SKM-1 treated with dmso at 0.1 percent for 144 hours (cell line): ENCODE measurements around the gene CDC7.
A peak's percentile ranks its signal among the peaks of the same experiment; 100 is the strongest.
"Not testable (repeated sequence)": the region's sequence is repeated elsewhere in the genome, so short reads cannot be mapped to it uniquely, and the experiment has no call there.

Source experiments
- DNase-seq: peaks from one replicate; lab custom pipeline; 2025; ENCODE audit not compliant: unreplicated experiment; lab: John Stamatoyannopoulos, UW

CDC7 gene

DNA sequence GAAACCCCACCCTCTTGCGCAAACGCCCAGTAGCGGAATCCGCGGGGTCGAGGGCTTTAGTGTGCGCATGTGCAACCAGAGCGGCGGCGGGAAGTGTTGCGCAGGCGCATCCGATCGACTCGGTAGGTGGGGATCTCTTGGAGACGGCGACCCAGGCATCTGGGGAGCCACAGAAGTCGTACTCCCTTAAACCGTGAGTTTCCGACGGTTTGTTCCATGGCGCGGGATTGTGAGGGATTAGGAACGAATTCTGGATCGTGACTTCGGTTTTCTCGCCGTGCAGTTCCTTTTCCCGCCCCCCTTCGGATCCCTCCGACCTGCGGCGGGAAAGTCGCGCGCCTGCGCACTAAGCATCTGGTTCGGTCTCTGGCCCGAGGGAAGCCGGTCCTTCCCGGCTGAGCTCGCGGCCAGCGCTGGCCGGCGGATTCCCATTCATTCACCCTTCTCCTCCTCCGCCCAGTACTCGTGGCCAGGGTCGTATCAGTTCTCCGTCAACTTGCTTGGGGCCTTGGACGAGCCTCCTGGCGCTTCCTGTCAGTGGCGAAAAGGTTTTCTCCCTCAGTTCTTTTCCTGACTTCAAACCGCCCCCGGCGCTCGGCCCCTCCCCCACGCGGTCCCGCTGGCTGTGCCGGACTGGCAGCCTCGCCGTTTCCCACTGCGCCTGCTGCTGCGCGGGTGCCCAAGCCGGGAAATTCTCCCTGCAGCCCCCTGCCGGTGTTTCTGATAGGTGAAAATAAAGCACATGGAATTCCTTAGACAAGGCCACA is at the start of gene CDC7:
CDC7 (plus strand) TSS at position 96 of the 767 bp plus-strand sequence. CDS start 866 bp downstream, outside the sequence.
- peak; percentile 89 for DNase-seq

DNA sequence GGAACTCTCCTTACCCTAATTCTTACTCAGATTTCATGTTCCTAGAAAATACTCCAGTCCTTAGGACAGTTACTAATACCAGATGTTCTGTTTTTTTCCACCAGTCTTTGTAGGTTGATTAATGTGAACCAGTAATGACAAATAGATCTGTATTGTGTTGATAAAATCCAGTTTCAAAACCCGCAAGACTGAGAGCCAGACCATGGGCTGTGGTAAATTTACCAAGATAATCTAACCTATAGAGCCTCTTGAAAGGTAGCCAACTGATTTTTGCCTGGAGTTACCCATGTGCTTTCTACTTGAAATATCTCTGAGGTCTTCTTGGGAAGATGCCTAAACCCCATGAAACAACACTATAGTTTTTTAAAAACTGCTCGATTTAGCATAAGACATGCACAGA is 46.5 kb upstream of the CDC7 start:
- no peak for DNase-seq

DNA sequence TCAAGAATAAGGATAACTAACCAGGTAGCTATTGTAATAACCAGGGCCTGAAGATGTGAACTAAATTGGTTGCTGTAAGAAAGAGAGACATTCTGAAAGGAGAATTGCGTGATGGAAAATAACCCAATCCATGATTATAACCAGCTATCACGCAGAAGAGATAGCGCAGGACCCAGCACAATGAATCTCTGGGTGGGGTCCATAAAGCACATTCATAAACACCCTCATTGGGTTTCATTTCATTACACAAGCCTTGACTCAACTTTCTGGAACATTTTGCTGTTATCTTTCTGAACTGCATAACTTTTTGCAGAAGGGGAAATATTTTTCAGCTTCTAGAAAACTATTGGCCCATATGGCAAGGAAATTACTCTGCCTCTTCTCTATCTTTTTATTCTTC is 45.3 kb upstream of the CDC7 start:
- DNase-seq, result no peak

DNA sequence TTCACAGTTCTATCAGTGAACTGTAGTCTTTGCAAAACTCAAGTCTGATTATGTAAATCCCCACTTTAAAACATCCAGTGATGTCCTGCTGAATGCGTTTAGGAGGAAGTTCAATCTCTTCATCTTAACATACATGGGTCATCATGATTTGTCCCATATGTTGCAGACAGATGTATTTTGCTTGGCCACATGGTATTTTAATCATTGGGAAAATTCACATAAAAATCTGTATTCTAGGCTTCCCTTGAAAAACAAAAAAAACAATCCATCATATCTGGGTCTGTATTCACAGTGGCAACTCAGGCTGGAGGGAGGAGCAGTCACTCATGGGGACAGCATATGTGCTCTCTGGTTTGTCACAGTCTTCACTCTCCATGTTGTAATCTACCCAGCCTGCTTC is 44.8 kb upstream of the CDC7 start:
- no peak for DNase-seq

DNA sequence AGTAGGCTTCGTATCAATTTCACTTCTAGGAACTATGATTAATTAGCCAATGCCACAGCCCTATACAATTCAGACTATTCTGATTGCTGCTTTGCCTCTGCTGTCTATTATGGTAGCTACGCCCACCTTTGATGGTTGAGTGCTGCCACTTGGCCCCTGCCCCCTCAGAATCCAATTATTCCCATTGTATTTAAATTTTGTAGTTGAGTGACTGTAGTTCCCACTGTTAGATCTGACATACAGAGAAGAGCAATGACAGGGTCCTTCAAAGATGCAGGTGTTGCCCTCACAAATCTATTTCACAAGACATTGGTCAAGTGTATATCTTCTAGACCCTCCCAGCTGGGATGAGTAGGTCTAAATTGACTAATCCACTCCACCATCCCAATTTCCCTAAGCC is 35.3 kb upstream of the CDC7 start:
- not testable (repeated sequence) for DNase-seq

DNA sequence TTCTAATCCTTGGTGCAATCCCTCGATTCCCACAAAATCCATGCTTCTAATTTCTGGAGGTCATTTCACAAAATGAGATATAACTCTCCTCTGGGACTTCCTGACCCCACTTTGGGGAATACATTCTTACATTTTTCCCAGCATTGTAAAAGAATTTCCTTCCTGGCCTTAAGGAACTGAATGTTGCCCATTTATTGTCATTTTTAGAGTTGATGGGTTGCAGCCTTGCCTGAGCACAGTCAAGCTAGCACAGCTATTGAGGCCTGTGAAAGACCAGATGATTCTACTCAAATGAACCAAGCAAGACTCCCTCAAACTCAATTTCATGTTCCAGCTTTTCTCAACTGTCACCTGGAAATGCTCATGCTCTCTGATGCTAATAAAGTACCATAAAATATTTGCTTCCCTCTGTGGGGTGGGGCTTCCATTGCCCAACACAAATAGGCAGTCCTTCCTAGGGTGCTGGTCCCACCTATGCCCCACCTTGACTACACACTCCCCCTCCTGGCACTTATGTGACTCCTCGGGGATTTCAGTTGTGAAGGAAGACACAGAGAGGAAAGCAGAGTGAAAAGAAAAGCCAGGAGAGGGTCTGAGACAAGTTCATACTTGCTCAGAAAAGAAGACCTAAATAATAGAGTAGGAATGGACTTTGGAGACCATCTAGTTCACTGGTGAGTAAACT is 24.0 kb upstream of the CDC7 start:
- no peak for DNase-seq

DNA sequence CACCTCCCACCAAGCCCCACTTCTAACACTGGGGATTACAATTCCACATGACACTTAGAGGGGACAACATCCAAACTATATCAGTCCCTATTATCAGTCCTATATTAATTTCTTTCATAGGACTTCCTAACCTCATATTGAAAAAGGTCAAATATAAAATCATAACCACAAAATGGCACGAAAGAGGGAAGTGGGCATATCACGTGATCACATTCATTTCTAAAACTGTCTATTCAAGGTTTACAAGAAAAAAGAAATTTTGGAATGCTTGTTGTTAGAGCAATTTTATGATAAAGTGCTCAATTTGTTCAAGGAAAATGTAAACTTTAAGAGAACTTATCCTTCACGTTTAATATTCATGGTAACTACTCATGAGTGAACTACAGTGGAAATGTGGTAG is 13.2 kb upstream of the CDC7 start:
- DNase-seq, result no peak

DNA sequence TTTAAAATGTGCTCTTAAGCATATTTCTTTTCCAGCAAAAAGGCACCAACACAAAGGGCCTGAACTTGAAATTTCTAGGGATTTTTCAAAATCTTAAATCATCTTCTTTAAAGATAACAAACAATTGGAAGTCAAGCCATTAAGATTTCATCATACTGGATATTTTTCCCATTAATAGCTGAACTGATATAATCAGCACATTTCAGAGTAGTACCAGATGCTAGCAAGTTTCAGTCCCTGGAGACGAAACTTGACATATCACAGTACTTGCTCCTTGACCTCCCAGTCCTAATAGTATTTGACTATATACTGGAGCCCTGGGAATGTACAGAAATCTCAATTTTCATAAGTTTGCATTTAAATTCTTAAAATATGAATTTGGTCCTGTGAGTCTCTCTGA is 10.2 kb upstream of the CDC7 start:
- DNase-seq, result no peak

DNA sequence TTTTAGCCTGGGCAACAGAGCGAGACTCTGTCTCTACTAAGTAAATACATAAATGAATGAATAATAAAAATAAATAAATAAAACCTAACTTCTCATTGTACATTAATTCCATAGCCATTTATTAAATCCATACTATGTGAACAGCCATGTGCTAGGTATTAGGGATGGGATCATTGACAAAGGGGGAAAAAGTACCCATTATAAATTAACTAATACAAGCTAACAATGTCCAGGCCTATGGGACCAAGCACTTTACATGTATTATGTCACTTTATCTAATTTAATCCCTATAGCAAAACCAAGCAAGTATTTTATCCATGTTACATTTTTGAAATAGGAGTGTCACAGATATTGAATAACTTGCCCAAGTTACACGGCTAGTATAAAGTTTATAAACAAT is 2.6 kb upstream of the CDC7 start:
- DNase-seq, result no peak

DNA sequence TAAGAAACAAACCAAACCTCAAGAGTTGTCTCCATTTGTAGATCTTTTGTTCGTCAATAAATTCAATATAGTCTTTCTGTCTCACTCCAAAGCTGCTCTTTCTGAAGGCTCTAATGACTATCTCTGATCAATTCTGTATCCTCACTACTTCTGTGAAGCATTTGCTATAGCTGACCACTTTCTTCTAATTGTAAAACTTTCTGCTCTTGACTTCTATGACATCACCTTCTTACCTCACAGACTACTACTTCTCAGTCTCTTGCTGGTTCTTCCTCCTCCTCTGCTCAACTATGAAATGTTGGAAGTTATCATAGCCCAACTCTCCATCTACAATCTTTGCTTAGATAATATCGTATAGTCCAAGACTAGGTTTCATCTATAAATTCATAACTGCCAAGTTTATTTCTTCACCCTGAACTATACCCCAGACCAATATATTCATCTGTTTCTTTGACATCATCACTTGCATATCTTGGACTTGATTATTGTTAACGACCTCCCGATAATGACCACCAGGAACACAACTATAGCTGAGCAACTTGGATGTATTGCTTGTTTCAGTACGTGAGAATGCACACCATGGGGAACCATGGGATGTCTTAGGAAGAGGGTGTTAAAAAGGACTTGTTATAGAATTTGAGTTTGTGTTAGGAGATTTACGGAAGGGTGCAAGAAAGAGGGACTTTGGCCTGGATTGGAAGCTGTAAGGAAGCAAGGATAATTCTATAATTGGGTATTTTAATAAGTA is 2.0 kb upstream of the CDC7 start:
- DNase-seq, result no peak

DNA sequence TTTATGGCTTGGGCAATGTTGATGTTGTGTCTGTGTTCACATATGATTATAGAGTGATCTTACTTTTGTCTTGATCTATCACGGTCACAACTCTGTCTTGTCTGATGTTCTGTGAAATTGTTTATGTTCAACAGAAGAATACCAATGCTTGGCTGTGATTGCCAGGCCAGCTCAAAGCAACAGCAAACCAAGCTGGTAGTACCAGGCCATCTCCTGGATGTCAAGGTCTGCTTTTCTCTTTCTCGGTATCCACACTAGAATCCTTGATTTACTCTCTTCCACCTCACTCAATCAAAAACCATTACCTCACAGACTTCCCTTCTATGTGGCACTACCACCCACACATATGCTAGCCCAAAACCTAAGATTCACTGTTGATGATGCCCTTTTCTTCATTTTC is 1.3 kb upstream of the CDC7 start:
- DNase-seq, result no peak

DNA sequence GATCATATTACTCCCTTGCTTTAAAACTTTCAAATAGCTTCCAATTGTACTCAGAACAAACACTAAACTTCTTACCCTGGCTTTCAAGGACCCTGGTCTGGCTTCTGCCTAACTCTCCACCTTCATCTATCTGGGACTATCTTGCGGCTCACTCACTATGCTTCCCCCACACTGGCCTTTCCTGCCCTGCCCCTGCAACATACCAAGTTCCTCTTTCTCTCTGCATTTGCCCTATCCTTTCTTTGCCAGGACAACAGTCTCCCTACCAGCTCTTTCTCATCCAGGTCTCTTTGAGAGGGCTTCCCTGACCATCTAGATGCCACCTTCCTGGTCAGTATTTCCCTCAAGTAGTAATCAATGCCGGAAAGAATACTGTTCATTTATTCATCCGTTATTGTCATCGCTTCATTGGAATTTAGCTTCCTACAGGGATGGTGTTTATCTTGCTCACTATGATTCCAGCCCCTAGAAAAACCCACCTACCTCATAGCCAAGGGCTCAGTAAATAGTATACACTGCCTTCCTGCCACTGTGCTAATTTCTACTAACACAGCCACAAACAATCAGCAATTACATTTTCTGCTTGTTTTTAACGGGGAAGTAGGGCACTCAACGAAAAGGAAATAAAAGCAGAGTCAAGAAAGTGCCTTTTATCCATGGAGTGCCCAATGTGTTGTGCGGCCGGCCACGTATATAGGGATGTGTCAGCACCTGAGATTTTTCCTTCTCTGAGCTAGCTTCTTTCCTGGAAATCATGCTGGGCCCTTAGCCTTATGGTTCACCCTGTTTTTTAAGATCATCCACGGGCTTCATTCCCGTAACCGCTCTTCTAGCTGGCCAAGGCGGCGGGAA is 521 bp upstream of the CDC7 start:
- peak; percentile 88 for DNase-seq

DNA sequence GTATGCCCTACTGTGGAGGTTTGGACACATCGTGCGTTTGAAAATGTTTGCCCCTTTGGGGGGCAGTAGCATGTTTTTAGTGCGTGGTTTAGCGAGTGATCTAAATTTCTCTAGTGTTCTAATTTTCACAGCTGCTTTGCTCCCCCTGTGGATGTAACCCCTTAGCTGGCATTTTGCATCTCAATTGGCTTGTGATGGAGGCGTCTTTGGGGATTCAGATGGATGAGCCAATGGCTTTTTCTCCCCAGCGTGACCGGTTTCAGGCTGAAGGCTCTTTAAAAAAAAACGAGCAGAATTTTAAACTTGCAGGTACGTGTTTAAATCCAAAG is 836 bp downstream of the CDC7 start:
- DNase-seq, result peak; percentile 49

DNA sequence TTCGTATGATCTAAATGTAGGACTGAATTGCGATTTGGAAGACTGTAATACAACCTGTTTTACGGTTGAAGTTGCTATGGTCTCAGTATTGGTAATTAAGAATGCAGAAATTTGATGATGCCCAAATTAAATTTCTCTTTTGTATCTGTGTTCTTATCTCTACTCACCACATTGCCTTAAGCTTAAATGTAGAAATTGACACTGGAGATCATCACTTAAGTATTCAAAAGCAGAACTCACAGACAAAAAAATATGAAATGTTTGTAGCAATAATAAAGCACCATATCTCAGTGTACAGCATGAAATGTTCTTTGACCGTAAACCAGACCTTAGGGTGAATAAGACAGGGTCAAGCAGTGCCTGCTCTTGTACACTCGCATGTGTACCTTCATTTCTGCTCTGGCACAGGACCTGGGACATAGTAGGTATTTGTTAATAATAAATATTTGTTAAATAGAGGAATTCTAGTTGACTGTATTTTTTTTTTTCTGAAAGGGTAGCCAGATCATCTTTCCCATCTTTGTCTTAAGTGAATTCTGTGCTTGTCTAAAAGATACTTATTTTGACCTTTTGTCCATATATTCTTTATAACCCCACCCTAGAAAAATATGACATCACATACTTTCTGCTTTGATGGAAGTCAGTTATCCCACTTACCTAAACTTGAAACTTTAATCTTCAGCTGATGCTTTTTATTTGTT is 1.5 kb downstream of the CDC7 start:
- DNase-seq, result no peak

DNA sequence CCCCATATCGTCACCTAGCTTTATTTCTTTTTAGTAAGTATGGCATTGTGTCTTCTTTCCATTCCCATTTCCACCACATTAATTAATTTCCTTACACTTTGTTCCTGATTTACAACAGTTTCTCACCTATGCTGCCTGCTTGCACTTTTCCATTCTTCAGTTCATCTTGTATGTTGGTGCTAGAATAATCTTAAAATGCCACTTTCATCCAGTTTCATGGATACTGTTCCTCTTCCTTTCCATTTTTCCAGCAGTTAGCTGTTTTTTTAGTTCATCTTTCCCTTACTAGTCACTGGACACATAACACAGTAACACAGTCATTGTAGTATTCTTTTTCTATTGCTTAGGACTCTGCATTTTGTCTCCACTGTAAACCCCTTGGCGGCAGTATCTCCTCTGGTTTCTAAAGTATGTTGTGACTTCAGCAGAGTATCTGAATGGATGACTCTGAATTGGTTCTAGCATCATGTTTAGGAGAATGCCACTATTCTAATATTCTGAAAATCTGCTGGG is 2.1 kb downstream of the CDC7 start:
- no peak for DNase-seq

DNA sequence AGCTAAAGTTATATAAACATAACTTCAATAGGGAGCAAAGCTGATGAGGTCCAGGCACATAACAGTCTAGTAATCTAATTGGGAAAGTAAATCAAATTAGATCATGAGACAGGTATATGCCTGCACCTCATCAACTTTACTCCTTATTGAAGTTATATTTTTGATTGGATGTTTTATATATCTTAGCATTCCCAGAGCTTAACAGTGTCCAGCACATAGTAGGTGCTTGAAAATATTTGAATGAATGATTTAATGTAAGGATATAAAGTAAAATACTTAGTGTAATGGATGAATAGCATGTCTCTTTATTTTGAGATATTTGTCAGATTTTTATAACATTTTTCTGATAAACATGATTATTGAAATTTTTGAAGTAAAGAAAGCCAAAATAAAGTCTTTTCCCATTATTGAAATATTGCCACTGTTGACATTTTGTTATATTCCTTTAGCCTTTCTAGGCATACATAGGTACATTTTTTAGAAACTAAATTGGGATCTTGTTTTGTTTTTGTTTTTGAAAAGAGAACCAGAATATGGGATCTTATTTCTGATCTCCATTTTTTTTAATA is 2.8 kb downstream of the CDC7 start:
- DNase-seq, result no peak

DNA sequence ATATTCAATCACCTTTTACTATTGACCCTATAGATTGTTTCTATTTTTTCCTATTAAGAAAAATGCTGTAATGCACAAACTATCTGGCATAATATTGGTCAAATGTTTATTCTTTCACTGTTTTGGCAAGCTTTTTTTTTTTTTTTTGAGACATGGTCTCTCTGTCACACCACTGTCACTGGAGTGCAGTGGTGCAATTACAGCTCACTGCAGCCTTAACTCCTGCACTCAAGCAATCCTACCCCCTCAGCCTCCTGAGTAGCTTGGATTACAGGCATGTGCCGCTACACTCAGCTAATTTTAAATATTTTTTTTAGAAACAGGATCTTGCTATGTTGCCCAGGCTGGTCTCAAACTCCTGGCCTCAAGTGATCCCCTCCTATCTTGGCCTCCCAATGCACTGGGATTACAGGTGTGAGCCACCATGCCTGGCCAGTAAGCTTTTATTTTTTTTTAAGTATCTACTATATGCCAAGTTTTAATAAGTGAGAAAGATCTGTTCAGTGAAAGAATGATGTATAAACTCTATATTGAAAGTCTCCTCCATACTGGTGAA is 3.4 kb downstream of the CDC7 start:
- DNase-seq, result no peak

DNA sequence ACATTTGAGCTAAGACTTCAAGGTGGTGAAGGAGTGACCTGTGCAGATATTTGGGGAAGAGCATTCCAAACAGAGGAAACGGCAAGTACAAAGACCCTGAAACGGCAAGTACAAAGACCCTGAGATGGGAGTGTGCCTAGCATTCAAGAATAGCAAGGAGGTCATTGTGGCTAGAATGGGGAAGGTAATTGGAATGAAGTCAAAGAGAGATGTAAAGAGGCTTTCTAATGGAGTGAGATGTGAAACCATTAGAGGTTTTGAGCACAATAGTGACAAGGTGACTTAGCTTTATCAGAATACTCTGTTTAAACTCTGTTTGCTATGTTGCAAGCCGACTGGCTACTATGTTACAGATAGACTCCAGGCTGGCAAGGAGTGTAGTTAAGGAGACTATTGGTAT is 4.4 kb downstream of the CDC7 start:
- no peak for DNase-seq

DNA sequence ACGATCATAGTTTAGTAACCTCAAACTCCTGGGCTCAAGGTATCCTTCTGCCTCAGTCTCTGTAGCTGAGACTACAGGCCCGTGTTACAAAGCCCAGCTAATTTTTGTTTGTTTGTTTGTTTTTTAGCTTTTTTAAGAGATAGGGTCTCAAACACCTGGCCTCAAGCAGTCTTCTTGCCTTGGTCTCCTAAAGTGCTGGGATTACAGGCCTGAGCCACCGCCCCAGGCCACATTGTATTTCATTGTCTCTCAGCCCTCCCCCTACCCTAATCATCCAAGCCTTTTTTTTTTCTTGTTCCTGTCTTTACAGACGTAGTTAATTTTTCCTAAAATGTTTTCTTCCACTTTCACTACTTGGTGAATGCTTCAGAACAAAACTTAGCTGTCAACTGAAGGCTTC is 5.4 kb downstream of the CDC7 start:
- no peak for DNase-seq

DNA sequence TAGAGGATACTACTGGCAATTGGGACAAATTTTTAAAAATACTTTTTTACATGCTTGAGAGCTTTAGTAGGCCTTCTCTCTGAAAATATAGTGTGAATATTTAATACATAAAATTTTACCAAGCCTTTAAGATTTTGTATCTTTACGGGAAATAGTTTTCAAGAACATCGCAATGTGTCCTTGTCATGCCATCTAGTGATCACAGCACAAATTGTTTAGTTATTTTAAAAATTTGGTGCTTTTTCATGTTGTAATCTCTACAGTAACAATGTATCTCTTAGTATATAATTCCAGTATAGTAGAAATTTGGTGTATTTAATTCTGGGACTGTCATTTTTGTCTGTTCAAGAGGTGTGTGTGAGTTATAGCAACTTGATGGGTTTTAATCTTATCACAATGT is 6.7 kb downstream of the CDC7 start:
- DNase-seq, result no peak
